Measurements from ENCODE around the gene ARRB1. TPM values are rescaled to one million over a fixed set of nuclear protein-coding genes. Genes with fewer than 3 reads are reported as not detected.
A peak's percentile ranks its signal among the peaks of the same experiment; 100 is the strongest.

Gene ARRB1
- total and polyA plus RNA-seq, 9 of the 15 experiments (the other 6 are each of a cell fraction or from before 2014, with no cell fraction given) = 6.6 to 45.4 (median 28.5) TPM

DNA sequence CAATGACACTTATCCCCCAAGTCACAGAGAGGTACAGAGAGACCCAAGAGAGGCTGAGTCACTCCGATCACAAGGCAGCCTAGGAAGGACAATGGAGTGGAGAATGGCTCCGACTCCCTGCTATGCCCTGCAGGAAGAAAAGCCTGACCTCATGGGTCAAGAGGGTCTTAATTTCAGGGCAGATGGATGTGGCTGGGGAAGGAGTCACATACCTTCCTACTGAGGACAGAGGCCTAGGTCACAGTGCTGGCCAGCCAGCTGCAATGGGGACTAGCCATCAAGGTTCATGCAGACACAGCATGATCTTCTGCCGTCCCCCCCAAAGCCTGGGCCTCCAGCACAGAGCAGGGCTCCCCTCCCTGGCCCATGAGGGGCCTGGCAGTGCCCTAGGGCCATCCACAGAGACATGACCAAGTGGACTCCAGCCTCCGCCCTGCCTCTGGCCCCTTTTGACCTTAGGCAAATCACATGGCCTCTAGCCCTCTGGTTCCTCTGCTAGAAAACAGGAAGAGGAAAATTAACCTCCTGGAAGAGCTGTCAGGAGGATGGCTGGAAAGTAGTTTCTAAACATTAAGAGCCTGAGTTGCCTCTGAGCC, 1.8 kb downstream of the ARRB1 start (continued):
- TF ChIP-seq NR4A1 (CRISPR knock-in tag; IDR thresholded peaks at IDR 0.05) (no peak), NR4A1 (tag; IDR thresholded peaks at IDR 0.05) (0 out of 2 replicates have a peak, but pooled peaks have one; percentile 31), ARID2 (IDR thresholded peaks at IDR 0.05) (no peak), ETV6 (IDR thresholded peaks at IDR 0.05; ENCODE audit: borderline replicate concordance in 1 of 2, low read depth in 2 of 2, low read length in 1 of 2) (peak in 1 of 2 experiments; percentile 33; a peak in 1 of 4 replicates), ETV6 (CRISPR knock-in tag; IDR thresholded peaks at IDR 0.05; ENCODE audit: borderline replicate concordance) (no peak), ZNF668 (CRISPR knock-in tag; IDR thresholded peaks at IDR 0.05) (no peak), CXXC5 (CRISPR knock-in tag; IDR thresholded peaks at IDR 0.05) (peak; percentile 51), KLF16 (IDR thresholded peaks at IDR 0.05) (no peak), MXI1 (IDR thresholded peaks at IDR 0.05; ENCODE audit: low read depth, low read length) (no peak), ZNF589 (CRISPR knock-in tag; IDR thresholded peaks at IDR 0.05; ENCODE audit: low read depth) (no peak), NR2C1 (IDR thresholded peaks at IDR 0.05) (peak; percentile 37; the same call in 1 of the 2 replicates), NR2C1 (tag; IDR thresholded peaks at IDR 0.05) (peak; percentile 65)
- TF ChIP-seq, protein P1, sequence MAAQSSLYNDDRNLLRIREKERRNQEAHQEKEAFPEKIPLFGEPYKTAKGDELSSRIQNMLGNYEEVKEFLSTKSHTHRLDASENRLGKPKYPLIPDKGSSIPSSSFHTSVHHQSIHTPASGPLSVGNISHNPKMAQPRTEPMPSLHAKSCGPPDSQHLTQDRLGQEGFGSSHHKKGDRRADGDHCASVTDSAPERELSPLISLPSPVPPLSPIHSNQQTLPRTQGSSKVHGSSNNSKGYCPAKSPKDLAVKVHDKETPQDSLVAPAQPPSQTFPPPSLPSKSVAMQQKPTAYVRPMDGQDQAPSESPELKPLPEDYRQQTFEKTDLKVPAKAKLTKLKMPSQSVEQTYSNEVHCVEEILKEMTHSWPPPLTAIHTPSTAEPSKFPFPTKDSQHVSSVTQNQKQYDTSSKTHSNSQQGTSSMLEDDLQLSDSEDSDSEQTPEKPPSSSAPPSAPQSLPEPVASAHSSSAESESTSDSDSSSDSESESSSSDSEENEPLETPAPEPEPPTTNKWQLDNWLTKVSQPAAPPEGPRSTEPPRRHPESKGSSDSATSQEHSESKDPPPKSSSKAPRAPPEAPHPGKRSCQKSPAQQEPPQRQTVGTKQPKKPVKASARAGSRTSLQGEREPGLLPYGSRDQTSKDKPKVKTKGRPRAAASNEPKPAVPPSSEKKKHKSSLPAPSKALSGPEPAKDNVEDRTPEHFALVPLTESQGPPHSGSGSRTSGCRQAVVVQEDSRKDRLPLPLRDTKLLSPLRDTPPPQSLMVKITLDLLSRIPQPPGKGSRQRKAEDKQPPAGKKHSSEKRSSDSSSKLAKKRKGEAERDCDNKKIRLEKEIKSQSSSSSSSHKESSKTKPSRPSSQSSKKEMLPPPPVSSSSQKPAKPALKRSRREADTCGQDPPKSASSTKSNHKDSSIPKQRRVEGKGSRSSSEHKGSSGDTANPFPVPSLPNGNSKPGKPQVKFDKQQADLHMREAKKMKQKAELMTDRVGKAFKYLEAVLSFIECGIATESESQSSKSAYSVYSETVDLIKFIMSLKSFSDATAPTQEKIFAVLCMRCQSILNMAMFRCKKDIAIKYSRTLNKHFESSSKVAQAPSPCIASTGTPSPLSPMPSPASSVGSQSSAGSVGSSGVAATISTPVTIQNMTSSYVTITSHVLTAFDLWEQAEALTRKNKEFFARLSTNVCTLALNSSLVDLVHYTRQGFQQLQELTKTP (IDR thresholded peaks at IDR 0.05; ENCODE audit: low read depth in 1 of 2, partially characterized antibody in 2 of 2) = no peak
- TF ChIP-seq, protein P2, sequence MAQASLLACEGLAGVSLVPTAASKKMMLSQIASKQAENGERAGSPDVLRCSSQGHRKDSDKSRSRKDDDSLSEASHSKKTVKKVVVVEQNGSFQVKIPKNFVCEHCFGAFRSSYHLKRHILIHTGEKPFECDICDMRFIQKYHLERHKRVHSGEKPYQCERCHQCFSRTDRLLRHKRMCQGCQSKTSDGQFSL (CRISPR knock-in tag; IDR thresholded peaks at IDR 0.05) = no peak
- TF ChIP-seq, protein P2 (tag; IDR thresholded peaks at IDR 0.05) = no peak
